Esophagus muscularis mucosa (tissue), 4 donors: Measurements from ENCODE around the gene SLC10A2. TPM values are rescaled to one million over a fixed set of nuclear protein-coding genes. Genes with fewer than 3 reads are reported as not detected.

Source experiments
- DNase-seq: peaks from one replicate; pipeline ENCODE4 v3.0.0-alpha.2; 2017; ENCODE audit errors: extremely low spot score
- H3K27ac ChIP-seq, 4 donors: fragments of 200-600 bp; sonication (generic); replicated peaks in 1 of 4; 1 replicate in 3 of 4; 2 replicates in 1 of 4; pipeline ENCODE4 v1.5.1; 2016 to 2019; ENCODE audit warnings: mild to moderate bottlenecking in 1 of 4
- H3K27me3 ChIP-seq, 4 donors: fragments of 200-600 bp; sonication (generic); one replicate each; pipeline versions ENCODE4 v1.5.1 to v1.6.0; 2016 to 2019
- H3K36me3 ChIP-seq, 4 donors: fragments of 200-600 bp; sonication (generic); one replicate each; pipeline ENCODE4 v1.5.1; 2016 to 2019
- H3K4me1 ChIP-seq, 4 donors: fragments of 200-600 bp; sonication (generic); one replicate each; pipeline ENCODE4 v1.5.1; 2016 to 2019
- H3K4me3 ChIP-seq, 4 donors: fragments of 200-600 bp; sonication (generic); 1 replicate in 2 of 4; 2 replicates in 2 of 4; pipeline ENCODE4 v1.5.1; 2016 to 2019; ENCODE audit warnings: mild to moderate bottlenecking in 4 of 4, moderate library complexity in 1 of 4
- H3K9me3 ChIP-seq, 4 donors: fragments of 200-600 bp; sonication (generic); 1 replicate in 3 of 4; 2 replicates in 1 of 4; pipeline ENCODE4 v1.5.1; 2016 to 2019
- EP300 ChIP-seq: sonication (generic); formaldehyde crosslinking; IDR thresholded peaks from one replicate; pipeline ENCODE4 v1.6.1; 2017; ENCODE audit warnings: antibody characterized with exemption
- POLR2A ChIP-seq: fragments of 450-650 bp; IDR thresholded peaks from one replicate; pipeline ENCODE4 v1.6.1; 2017; ENCODE audit warnings: antibody characterized with exemption, moderate library complexity, mild to moderate bottlenecking, low read depth
- POLR2AphosphoS5 ChIP-seq, 2 donors: sonication (generic); formaldehyde crosslinking; IDR thresholded peaks; one replicate each; pipeline ENCODE4 v1.6.1; 2017; ENCODE audit warnings: antibody characterized with exemption in 2 of 2
- WGBS: methylation state at CpG from one replicate; pipeline ENCODE4 v1.1.5; 2018; 5-methylcytosine and 5-hydroxymethylcytosine counted together
- intact Hi-C: fragments of 100-400 bp; cut with DNase I; formaldehyde crosslinking; loops from one replicate; pipeline ENCODE4 v1.15.1; 2023
- total RNA-seq, 4 donors: library from RNA; depleted of rRNA; stranded (reverse); fragments of >200 nt; gene quantifications; one replicate each; pipeline versions ENCODE4 v1.1.0 to v1.2.1, GENCODE V29; 2016
- TF ChIP-seq, protein P1 (sequence below), 3 experiments: fragments of 200-600 bp in 2 of 3; fragments of 450-650 bp in 1 of 3; sonication (generic) in 2 of 3; IDR thresholded peaks; one replicate each; pipeline ENCODE4 v1.5.1; 2017 to 2019; ENCODE audit warnings: antibody characterized with exemption in 3 of 3, mild to moderate bottlenecking in 2 of 3, moderate library complexity in 1 of 3

The SLC10A2 gene
- total RNA-seq, 4 donors from 2014 or later: not detected

DNA sequence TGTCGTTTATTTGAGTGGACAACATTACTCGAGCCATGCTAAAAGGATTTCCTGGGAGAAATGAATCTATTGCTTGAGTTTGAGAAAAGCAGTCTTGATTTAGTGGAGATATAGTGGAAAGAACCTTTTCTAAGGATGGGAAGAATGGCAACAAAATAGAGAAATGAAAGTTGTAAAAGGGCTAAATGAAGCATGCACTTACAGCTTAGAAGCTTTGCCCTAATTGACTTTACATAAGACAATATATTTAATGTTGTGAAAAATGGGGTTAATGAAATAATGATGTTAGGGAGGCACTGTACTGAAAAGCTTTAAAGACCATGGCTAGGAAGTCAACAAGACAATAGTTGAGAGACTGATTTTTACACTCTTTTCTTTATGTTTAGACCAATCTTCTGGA, 35.4 kb downstream of the SLC10A2 start:
- DNase-seq: no peak
- Histone ChIP-seq H3K27ac (no peak overlapping the region), H3K4me1 (no peaks in the 10 kb centered on the region), H3K36me3 (no peaks in the 10 kb centered on the region), H3K27me3 (no peaks in the 10 kb centered on the region), H3K4me3 (no peak overlapping the region), H3K9me3 (peaks cover 0 to 12% (median 3%) of the 10 kb centered on the region in 4 donors)
- WGBS: 78% methylated on average over 2 of the region's 2 CpGs
- TF ChIP-seq POLR2AphosphoS5 (IDR thresholded peaks at IDR 0.05) (no peak), POLR2A (no peak), EP300 (no peak)
- TF ChIP-seq, protein P1, sequence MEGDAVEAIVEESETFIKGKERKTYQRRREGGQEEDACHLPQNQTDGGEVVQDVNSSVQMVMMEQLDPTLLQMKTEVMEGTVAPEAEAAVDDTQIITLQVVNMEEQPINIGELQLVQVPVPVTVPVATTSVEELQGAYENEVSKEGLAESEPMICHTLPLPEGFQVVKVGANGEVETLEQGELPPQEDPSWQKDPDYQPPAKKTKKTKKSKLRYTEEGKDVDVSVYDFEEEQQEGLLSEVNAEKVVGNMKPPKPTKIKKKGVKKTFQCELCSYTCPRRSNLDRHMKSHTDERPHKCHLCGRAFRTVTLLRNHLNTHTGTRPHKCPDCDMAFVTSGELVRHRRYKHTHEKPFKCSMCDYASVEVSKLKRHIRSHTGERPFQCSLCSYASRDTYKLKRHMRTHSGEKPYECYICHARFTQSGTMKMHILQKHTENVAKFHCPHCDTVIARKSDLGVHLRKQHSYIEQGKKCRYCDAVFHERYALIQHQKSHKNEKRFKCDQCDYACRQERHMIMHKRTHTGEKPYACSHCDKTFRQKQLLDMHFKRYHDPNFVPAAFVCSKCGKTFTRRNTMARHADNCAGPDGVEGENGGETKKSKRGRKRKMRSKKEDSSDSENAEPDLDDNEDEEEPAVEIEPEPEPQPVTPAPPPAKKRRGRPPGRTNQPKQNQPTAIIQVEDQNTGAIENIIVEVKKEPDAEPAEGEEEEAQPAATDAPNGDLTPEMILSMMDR (IDR thresholded peaks at IDR 0.05): no peak
- intact Hi-C loops: no loop called here

DNA sequence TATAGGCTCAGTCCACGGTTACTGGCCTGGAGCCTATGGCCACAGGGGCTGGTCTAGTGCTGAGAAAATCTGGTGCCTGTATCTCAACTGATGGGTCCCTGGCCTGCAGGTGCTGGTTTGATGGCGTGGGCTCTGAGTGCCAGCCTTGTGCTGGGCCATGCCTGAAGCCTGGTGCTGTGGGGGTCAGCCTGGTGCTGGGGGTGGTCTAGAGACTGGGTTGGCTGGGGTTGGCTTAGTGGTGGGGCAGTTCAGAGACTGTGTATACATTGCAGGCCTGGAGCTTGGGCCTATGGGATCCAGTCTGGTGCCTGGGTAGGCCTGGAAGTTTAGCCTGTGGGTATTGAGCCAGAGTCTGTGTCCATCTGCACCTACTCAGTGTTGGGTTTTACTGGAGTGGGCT, 36.4 kb downstream of the SLC10A2 start:
- H3K36me3 ChIP-seq: no peaks in the 10 kb centered on the region
- no peak overlapping the region for H3K27ac ChIP-seq
- TF ChIP-seq POLR2AphosphoS5 (IDR thresholded peaks at IDR 0.05) (no peak), POLR2A (no peak), EP300 (no peak)
- TF ChIP-seq, protein P1 (IDR thresholded peaks at IDR 0.05): no peak
- 83% methylated on average over 2 of the region's 2 CpGs for WGBS
- intact Hi-C loops: no loop called here
- no peaks in the 10 kb centered on the region for H3K27me3 ChIP-seq
- no peak for DNase-seq
- H3K4me3 ChIP-seq: no peak overlapping the region
- peaks cover 0 to 13% (median 5%) of the 10 kb centered on the region in 4 donors for H3K9me3 ChIP-seq
- H3K4me1 ChIP-seq: no peaks in the 10 kb centered on the region

DNA sequence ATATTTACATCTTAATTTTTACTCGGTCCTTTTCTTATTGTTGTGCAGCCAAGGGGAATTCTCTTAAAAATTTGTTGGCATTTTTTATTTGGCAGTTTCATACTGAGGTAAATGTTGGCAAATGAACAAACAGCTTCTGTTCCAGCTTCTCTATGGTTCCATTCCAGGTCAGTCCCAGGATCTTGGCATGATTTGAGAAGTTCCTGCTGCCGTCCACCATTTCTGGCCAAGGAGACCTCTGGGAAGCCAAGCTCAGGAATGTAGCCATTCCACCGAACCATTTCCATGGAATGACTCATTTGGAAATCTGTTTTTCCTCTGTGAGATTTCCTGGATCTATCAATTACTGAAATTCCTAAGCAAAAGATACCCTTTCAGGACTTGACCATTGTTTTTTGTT, 43.9 kb downstream of the SLC10A2 start:
- Histone ChIP-seq H3K27ac (no peak overlapping the region), H3K27me3 (no peaks in the 10 kb centered on the region), H3K36me3 (no peaks in the 10 kb centered on the region), H3K4me1 (no peaks in the 10 kb centered on the region), H3K9me3 (peaks cover 0 to 13% (median 4%) of the 10 kb centered on the region in 4 donors), H3K4me3 (no peak overlapping the region)
- TF ChIP-seq POLR2AphosphoS5 (IDR thresholded peaks at IDR 0.05): no peak
- TF ChIP-seq POLR2A: no peak
- TF ChIP-seq, protein P1 (IDR thresholded peaks at IDR 0.05): no peak
- TF ChIP-seq EP300: no peak
- DNase-seq: no peak
- WGBS: 65% methylated on average over 3 of the region's 3 CpGs
- intact Hi-C loops: no loop called here

DNA sequence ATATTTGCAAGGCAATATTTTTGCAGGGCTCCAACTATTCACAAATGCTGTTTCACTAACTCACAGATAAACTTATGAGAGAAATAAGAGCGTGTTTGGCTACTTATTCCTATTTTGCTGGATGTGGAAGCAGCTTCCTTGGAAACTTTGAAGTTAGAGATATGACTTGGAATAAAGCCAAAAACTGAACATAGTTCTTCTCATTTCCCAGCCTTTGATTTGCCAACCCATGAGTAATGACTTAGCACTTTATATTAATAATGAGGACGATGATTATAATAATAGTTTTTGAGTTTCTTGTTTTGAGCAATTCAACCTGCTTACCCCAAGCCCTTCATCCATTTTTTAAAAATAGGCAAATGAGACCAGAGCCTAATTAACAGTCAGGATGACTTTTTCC, 47.7 kb downstream of the SLC10A2 start:
- TF ChIP-seq EP300 (no peak), POLR2A (no peak), POLR2AphosphoS5 (IDR thresholded peaks at IDR 0.05) (no peak)
- TF ChIP-seq, protein P1 (IDR thresholded peaks at IDR 0.05): no peak
- 55% methylated on average over 2 of the region's 2 CpGs for WGBS
- H3K4me1 ChIP-seq: no peaks in the 10 kb centered on the region

DNA sequence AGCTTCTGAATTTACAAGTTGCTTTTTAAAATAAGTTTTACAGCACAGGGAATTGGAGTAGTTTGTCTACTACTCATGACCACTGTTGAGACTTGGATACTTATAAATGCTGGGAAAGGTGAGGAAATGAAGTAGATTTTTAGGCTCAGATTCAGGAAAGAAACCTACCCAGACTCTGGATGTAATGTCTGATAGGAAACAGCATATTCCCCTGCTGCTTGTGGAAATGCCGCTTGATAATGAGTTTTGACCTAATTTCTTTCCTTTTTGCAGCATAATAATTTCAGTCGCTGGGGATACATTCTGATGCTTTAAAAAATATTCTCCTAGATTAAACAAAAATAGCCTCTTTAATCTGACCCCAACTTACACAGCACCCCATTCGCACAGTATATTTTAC, 53.6 kb downstream of the SLC10A2 start:
- Histone ChIP-seq H3K36me3 (no peaks in the 10 kb centered on the region), H3K4me1 (no peaks in the 10 kb centered on the region)

More for the DNA sequence above, 47.7 kb downstream of the SLC10A2 start:
- no peak overlapping the region for H3K4me3 ChIP-seq
- DNase-seq: no peak
- H3K36me3 ChIP-seq: no peaks in the 10 kb centered on the region
- intact Hi-C loops: no loop called here
- no peak overlapping the region for H3K27ac ChIP-seq
- no peaks in the 10 kb centered on the region for H3K9me3 ChIP-seq
- no peaks in the 10 kb centered on the region for H3K27me3 ChIP-seq

More for the DNA sequence above, 53.6 kb downstream of the SLC10A2 start:
- no peak overlapping the region for H3K4me3 ChIP-seq
- 90% methylated on average over 3 of the region's 3 CpGs for WGBS
- TF ChIP-seq, protein P1 (IDR thresholded peaks at IDR 0.05): no peak
- no peak for TF ChIP-seq POLR2AphosphoS5 (IDR thresholded peaks at IDR 0.05)
- no peak for TF ChIP-seq POLR2A
- TF ChIP-seq EP300: no peak
- intact Hi-C loops: no loop called here
- H3K27me3 ChIP-seq: no peaks in the 10 kb centered on the region
- no peak for DNase-seq
- H3K27ac ChIP-seq: no peak overlapping the region
- H3K9me3 ChIP-seq: no peaks in the 10 kb centered on the region
